Caco-2 (cell line): ENCODE data around the gene IL12RB2. TPM values are rescaled to one million over a fixed set of nuclear protein-coding genes. Genes with fewer than 3 reads are reported as not detected.
"Not testable (repeated sequence)": the region's sequence is repeated elsewhere in the genome, so short reads cannot be mapped to it uniquely, and the experiment has no call there.

Experiments used
- BruUV-seq: library from RNA; stranded (reverse); fragments of 400-500 nt; replicated peaks from 2 replicates; lab custom pipeline; 2021; lab: Mats Ljungman, UMichigan
- CTCF ChIA-PET: fragments of 300-600 bp; sonication (Branson Sonifier 250); formaldehyde crosslinking; loops from one replicate; lab custom pipeline; 2022; ENCODE audit warnings: antibody characterized with exemption; lab: Charles Lee
- POLR2A ChIA-PET: fragments of 300-600 bp; sonication (Branson Sonifier 250); formaldehyde crosslinking; loops from one replicate; lab custom pipeline; 2022; ENCODE audit warnings: antibody characterized with exemption; lab: Charles Lee
- DNase-seq, 2 experiments: peaks; one replicate each; pipeline versions ENCODE4 v3.0.0 to v3.0.0-alpha.2; 2020 to 2022
- H3K27me3 ChIP-seq: replicated peaks from 2 replicates; pipeline ENCODE4 v1.6.0; 2011; ENCODE audit warnings: low read length; ENCODE audit not compliant: control insufficient read depth, insufficient read depth
- H3K36me3 ChIP-seq: 2 replicates; pipeline ENCODE4 v1.5.1; 2011; ENCODE audit warnings: low read length; ENCODE audit not compliant: control insufficient read depth, insufficient read depth
- H3K4me1 ChIP-seq: fragments of 250-450 bp; sonication (Bioruptor Pico); 2 replicates; pipeline ENCODE4 v1.5.1; 2020; ENCODE audit warnings: mild to moderate bottlenecking
- H3K4me3 ChIP-seq: 2 replicates; pipeline ENCODE4 v1.5.1; 2011; ENCODE audit warnings: low read depth, mild to moderate bottlenecking, control low read depth, low read length
- H3K9me3 ChIP-seq: fragments of 250-450 bp; sonication (Bioruptor Pico); 2 replicates; pipeline ENCODE4 v1.5.1; 2020; ENCODE audit warnings: mild to moderate bottlenecking, moderate library complexity
- H3K27ac Mint-ChIP-seq: one replicate; pipeline ENCODE4 v1.8.0; 2022; ENCODE audit warnings: mixed read lengths; ENCODE audit not compliant: unreplicated experiment
- H3K27me3 Mint-ChIP-seq: one replicate; pipeline ENCODE4 v1.8.0; 2022; ENCODE audit warnings: mixed read lengths; ENCODE audit not compliant: insufficient read depth, unreplicated experiment
- H3K36me3 Mint-ChIP-seq: one replicate; pipeline ENCODE4 v1.8.0; 2022; ENCODE audit warnings: mild to moderate bottlenecking, mixed read lengths; ENCODE audit not compliant: insufficient read depth, unreplicated experiment
- H3K4me1 Mint-ChIP-seq: one replicate; pipeline ENCODE4 v1.8.0; 2022; ENCODE audit warnings: low read depth, mixed read lengths; ENCODE audit not compliant: unreplicated experiment
- H3K4me3 Mint-ChIP-seq: one replicate; pipeline ENCODE4 v1.8.0; 2022; ENCODE audit warnings: mild to moderate bottlenecking, moderate library complexity, mixed read lengths; ENCODE audit not compliant: unreplicated experiment
- H3K9me3 Mint-ChIP-seq: one replicate; pipeline ENCODE4 v1.8.0; 2022; ENCODE audit warnings: mixed read lengths; ENCODE audit not compliant: unreplicated experiment
- intact Hi-C: fragments of 100-400 bp; cut with micrococcal nuclease; formaldehyde crosslinking; loops from one replicate; pipeline ENCODE4 v1.10.0; 2022; ENCODE audit not compliant: unreplicated experiment
- total RNA-seq: library from RNA; stranded (reverse); gene quantifications from 2 replicates; pipeline ENCODE4 v1.2.3, GENCODE V29; 2022
- TF ChIP-seq, protein P1 (sequence below), 2 experiments: fragments of 200-600 bp in 1 of 2; IDR thresholded peaks; 1 replicate in 1 of 2; 2 replicates in 1 of 2; pipeline versions ENCODE4 v1.5.1 to v1.8.0; 2011 to 2022; ENCODE audit warnings: antibody characterized with exemption in 1 of 2, control low read depth in 1 of 2, inconsistent platforms in 1 of 2, low read depth in 1 of 2, low read length in 1 of 2, mild to moderate bottlenecking in 1 of 2, moderate library complexity in 1 of 2; ENCODE audit not compliant: insufficient read depth in 1 of 2, severe bottlenecking in 1 of 2, unreplicated experiment in 1 of 2

IL12RB2 gene
- total RNA-seq, 1 experiment from 2014 or later: 0.54 TPM

DNA sequence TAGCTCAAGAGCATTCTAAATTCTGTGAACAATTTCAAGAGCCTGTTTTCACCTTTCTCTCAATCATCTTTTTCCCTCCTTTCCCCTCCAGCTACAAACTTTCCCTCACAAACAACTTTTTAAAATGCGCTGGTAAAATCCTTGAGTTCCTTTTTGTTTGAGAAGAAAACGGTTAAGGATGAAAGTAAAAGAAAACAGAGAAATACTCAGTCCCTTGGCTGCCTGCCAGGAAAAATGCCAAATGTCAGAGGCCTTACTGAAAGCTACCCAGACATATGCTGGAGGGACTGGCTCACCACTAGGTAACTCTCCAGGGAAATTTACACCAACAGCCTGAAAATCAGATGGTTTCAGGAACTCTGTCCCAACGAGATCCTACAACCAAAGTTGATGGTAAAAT, 133.5 kb downstream of the IL12RB2 start:
- POLR2A ChIA-PET: no interaction called here
- Histone ChIP-seq H3K9me3 (no peaks in the 10 kb centered on the region), H3K4me1 (peaks cover 25% of the 10 kb centered on the region), H3K27me3 (no peaks in the 10 kb centered on the region), H3K36me3 (no peaks in the 10 kb centered on the region), H3K4me3 (no peak overlapping the region)
- Mint-ChIP-seq H3K27ac (no peak overlapping the region), H3K4me3 (no peak overlapping the region), H3K27me3 (no peaks in the 10 kb centered on the region), H3K9me3 (no peaks in the 10 kb centered on the region), H3K36me3 (no peaks in the 10 kb centered on the region), H3K4me1 (peaks cover 20% of the 10 kb centered on the region)
- TF ChIP-seq, protein P1, sequence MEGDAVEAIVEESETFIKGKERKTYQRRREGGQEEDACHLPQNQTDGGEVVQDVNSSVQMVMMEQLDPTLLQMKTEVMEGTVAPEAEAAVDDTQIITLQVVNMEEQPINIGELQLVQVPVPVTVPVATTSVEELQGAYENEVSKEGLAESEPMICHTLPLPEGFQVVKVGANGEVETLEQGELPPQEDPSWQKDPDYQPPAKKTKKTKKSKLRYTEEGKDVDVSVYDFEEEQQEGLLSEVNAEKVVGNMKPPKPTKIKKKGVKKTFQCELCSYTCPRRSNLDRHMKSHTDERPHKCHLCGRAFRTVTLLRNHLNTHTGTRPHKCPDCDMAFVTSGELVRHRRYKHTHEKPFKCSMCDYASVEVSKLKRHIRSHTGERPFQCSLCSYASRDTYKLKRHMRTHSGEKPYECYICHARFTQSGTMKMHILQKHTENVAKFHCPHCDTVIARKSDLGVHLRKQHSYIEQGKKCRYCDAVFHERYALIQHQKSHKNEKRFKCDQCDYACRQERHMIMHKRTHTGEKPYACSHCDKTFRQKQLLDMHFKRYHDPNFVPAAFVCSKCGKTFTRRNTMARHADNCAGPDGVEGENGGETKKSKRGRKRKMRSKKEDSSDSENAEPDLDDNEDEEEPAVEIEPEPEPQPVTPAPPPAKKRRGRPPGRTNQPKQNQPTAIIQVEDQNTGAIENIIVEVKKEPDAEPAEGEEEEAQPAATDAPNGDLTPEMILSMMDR (IDR thresholded peaks at IDR 0.05; ENCODE audit: insufficient read depth in 1 of 2, low read depth in 1 of 2, low read length in 1 of 2, severe bottlenecking in 1 of 2, unreplicated experiment in 1 of 2): no peak
- CTCF ChIA-PET: no interaction called here
- BruUV-seq: no TSS peak
- DNase-seq: no peak
- intact Hi-C loops: no loop called here

DNA sequence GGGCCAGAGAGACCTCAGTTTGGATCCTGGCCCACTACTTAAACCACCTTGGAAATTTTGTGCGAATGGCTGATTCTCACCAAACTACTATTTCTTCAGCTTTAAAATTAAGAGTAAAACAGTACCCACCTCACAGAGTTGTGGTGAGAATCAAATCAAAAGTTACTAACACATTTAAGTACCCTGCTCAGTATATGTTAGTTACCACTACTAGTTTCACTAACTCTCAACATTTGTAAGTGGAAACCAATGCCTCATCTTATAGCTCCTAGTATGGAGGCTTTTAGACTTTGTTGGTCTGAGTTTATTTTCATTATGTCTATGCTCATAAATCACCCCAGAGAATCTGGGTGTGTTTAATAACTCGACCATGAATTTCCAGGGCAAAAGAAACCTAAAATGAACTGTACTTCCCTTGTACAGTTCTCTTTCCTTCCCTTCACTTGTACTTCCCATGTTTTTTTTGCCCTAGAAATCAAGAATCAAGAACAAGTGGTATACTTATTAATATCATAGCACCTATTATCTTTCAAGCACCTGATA, 134.1 kb downstream of the IL12RB2 start:
- ChIA-PET CTCF (no interaction called here), POLR2A (no interaction called here)
- Histone ChIP-seq H3K4me3 (no peak overlapping the region), H3K27me3 (no peaks in the 10 kb centered on the region), H3K4me1 (peaks cover 25% of the 10 kb centered on the region), H3K9me3 (no peaks in the 10 kb centered on the region), H3K36me3 (no peaks in the 10 kb centered on the region)
- TF ChIP-seq, protein P1 (IDR thresholded peaks at IDR 0.05; ENCODE audit: insufficient read depth in 1 of 2, low read depth in 1 of 2, low read length in 1 of 2, severe bottlenecking in 1 of 2, unreplicated experiment in 1 of 2): no peak
- Mint-ChIP-seq H3K9me3 (no peaks in the 10 kb centered on the region), H3K4me3 (no peak overlapping the region), H3K36me3 (no peaks in the 10 kb centered on the region), H3K27me3 (no peaks in the 10 kb centered on the region), H3K4me1 (peaks cover 20% of the 10 kb centered on the region), H3K27ac (no peak overlapping the region)
- no TSS peak for BruUV-seq
- DNase-seq: no peak
- intact Hi-C loops: no loop called here

DNA sequence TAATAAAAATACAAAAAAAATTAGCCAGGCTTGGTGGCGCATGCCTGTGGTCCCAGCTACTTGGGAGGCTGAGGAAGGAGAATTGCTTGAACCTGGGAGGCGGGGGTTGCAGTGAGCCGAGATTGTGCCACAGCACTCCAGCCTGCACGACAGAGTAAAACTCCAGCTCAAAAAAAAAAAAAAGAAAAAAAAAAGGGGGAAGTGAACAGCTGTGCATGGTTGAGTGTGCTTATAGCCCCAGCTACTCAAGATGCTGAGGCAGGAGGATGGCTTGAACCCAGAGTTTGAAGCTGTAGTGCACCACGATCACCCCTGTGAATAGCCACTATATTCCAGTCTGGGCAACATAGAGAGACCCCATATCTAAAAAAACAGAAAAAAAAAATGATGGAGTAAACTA, 138.3 kb downstream of the IL12RB2 start:
- H3K9me3 Mint-ChIP-seq, H3K9me3 ChIP-seq, H3K36me3 ChIP-seq, H3K27me3 Mint-ChIP-seq, H3K4me1 ChIP-seq, BruUV-seq, H3K4me3 Mint-ChIP-seq, POLR2A ChIA-PET, H3K4me1 Mint-ChIP-seq, intact Hi-C loops, DNase-seq, CTCF ChIA-PET, H3K27me3 ChIP-seq, H3K4me3 ChIP-seq, H3K36me3 Mint-ChIP-seq, H3K27ac Mint-ChIP-seq: not testable (repeated sequence)

Other genes with a start within 250 kb of the IL12RB2 start
- not detected in 2 replicates for gene C1orf141, start 172.9 kb upstream of the IL12RB2 start, total RNA-seq
- not detected in 2 replicates for gene IL23R, start 141.4 kb upstream of the IL12RB2 start, total RNA-seq
- 182 and 192 TPM in 2 replicates for gene SERBP1, start 122.5 kb downstream of the IL12RB2 start, total RNA-seq